HEK293 (cell line): ENCODE results near the gene SLC25A1.

ENCODE experiments used
- GLIS1 ChIP-seq: fragments of 450-650 bp; formaldehyde crosslinking; IDR thresholded peaks from 2 replicates; pipeline ENCODE4 v1.5.1; 2016; ENCODE audit warnings: missing biosample characterization, missing genetic modification characterization
- KLF17 ChIP-seq: fragments of 450-650 bp; formaldehyde crosslinking; IDR thresholded peaks from 2 replicates; pipeline ENCODE4 v1.5.1; 2016; ENCODE audit warnings: missing biosample characterization, missing genetic modification characterization
- MYNN ChIP-seq: fragments of 450-650 bp; formaldehyde crosslinking; IDR thresholded peaks from 2 replicates; pipeline ENCODE4 v1.5.1; 2016; ENCODE audit warnings: missing biosample characterization, missing genetic modification characterization, borderline replicate concordance
- PRDM6 ChIP-seq: fragments of 450-650 bp; formaldehyde crosslinking; IDR thresholded peaks from 2 replicates; pipeline ENCODE4 v1.5.1; 2017; ENCODE audit warnings: missing biosample characterization, missing genetic modification characterization
- REPIN1 ChIP-seq: fragments of 450-650 bp; formaldehyde crosslinking; IDR thresholded peaks from 2 replicates; pipeline ENCODE4 v1.5.1; 2017; ENCODE audit warnings: missing biosample characterization, missing genetic modification characterization, low read depth
- SETDB1 ChIP-seq: IDR thresholded peaks from one replicate; pipeline ENCODE4 v1.6.1; 2017; ENCODE audit warnings: mild to moderate bottlenecking, low read length, moderate library complexity, mixed read lengths; ENCODE audit not compliant: insufficient read length
- TCF7L2 ChIP-seq: IDR thresholded peaks from 2 replicates; pipeline ENCODE4 v1.6.1; 2011; ENCODE audit warnings: low read depth, mild to moderate bottlenecking, inconsistent platforms, low read length, moderate library complexity, borderline replicate concordance
- YY2 ChIP-seq: fragments of 450-650 bp; formaldehyde crosslinking; IDR thresholded peaks from 2 replicates; pipeline ENCODE4 v1.5.1; 2016; ENCODE audit warnings: missing biosample characterization, missing genetic modification characterization
- ZBTB26 ChIP-seq: fragments of 450-650 bp; formaldehyde crosslinking; optimal IDR thresholded peaks from 2 replicates; pipeline ENCODE3; 2016; ENCODE audit warnings: missing biosample characterization, mild to moderate bottlenecking, missing genetic modification characterization
- ZIC2 ChIP-seq: fragments of 450-650 bp; formaldehyde crosslinking; IDR thresholded peaks from 2 replicates; pipeline ENCODE4 v1.5.1; 2016; ENCODE audit warnings: missing biosample characterization, missing genetic modification characterization
- ZNF114 ChIP-seq: fragments of 450-650 bp; formaldehyde crosslinking; IDR thresholded peaks from 2 replicates; pipeline ENCODE4 v1.5.0; 2017; ENCODE audit warnings: missing biosample characterization, missing genetic modification characterization
- ZNF133 ChIP-seq: fragments of 450-650 bp; formaldehyde crosslinking; IDR thresholded peaks from 2 replicates; pipeline ENCODE4 v1.5.1; 2016; ENCODE audit warnings: missing biosample characterization, missing genetic modification characterization
- ZNF175 ChIP-seq: fragments of 450-650 bp; formaldehyde crosslinking; IDR thresholded peaks from 2 replicates; pipeline ENCODE4 v1.5.1; 2016; ENCODE audit warnings: missing biosample characterization, missing genetic modification characterization
- ZNF211 ChIP-seq: fragments of 450-650 bp; formaldehyde crosslinking; IDR thresholded peaks from 2 replicates; pipeline ENCODE4 v1.5.1; 2016; ENCODE audit warnings: low read depth, missing biosample characterization, missing genetic modification characterization
- ZNF223 ChIP-seq: fragments of 450-650 bp; formaldehyde crosslinking; IDR thresholded peaks from 2 replicates; pipeline ENCODE4 v1.5.1; 2016; ENCODE audit warnings: missing biosample characterization, missing genetic modification characterization
- ZNF26 ChIP-seq: fragments of 450-650 bp; formaldehyde crosslinking; IDR thresholded peaks from 2 replicates; pipeline ENCODE4 v1.5.1; 2016; ENCODE audit warnings: missing biosample characterization, missing genetic modification characterization
- ZNF335 ChIP-seq: fragments of 450-650 bp; formaldehyde crosslinking; conservative IDR thresholded peaks from 2 replicates; pipeline ENCODE4 v1.5.1; 2016; ENCODE audit warnings: missing biosample characterization, missing genetic modification characterization
- ZNF391 ChIP-seq: fragments of 450-650 bp; formaldehyde crosslinking; IDR thresholded peaks from 2 replicates; pipeline ENCODE4 v1.5.1; 2016; ENCODE audit warnings: low read depth, missing biosample characterization, missing genetic modification characterization, borderline replicate concordance
- ZNF433 ChIP-seq: fragments of 450-650 bp; formaldehyde crosslinking; IDR thresholded peaks from 2 replicates; pipeline ENCODE4 v1.5.1; 2016; ENCODE audit warnings: missing biosample characterization, missing genetic modification characterization, low read depth
- ZNF449 ChIP-seq: fragments of 450-650 bp; formaldehyde crosslinking; IDR thresholded peaks from 2 replicates; pipeline ENCODE4 v1.5.1; 2017; ENCODE audit warnings: missing biosample characterization, mild to moderate bottlenecking, missing genetic modification characterization, moderate library complexity
- ZNF555 ChIP-seq: fragments of 450-650 bp; formaldehyde crosslinking; conservative IDR thresholded peaks from 2 replicates; pipeline ENCODE4 v1.5.1; 2017; ENCODE audit warnings: missing biosample characterization, mild to moderate bottlenecking, missing genetic modification characterization, inconsistent platforms
- ZNF580 ChIP-seq: fragments of 450-650 bp; formaldehyde crosslinking; IDR thresholded peaks from 2 replicates; pipeline ENCODE4 v1.5.1; 2016; ENCODE audit warnings: missing biosample characterization, missing genetic modification characterization
- ZNF626 ChIP-seq: fragments of 450-650 bp; sonication (Bioruptor Pico); formaldehyde crosslinking; IDR thresholded peaks from 2 replicates; pipeline ENCODE4 v1.5.1; 2018; ENCODE audit warnings: missing biosample characterization, missing genetic modification characterization, inconsistent platforms
- ZNF701 ChIP-seq: fragments of 450-650 bp; formaldehyde crosslinking; IDR thresholded peaks from 2 replicates; pipeline ENCODE4 v1.5.1; 2016; ENCODE audit warnings: missing biosample characterization, missing genetic modification characterization
- ZNF704 ChIP-seq: fragments of 450-650 bp; formaldehyde crosslinking; IDR thresholded peaks from 2 replicates; pipeline ENCODE4 v1.5.1; 2016; ENCODE audit warnings: missing biosample characterization, missing genetic modification characterization
- ZNF747 ChIP-seq: fragments of 450-650 bp; formaldehyde crosslinking; IDR thresholded peaks from 2 replicates; pipeline ENCODE4 v1.5.1; 2016; ENCODE audit warnings: missing biosample characterization, missing genetic modification characterization
- ZNF777 ChIP-seq: fragments of 450-650 bp; formaldehyde crosslinking; IDR thresholded peaks from 2 replicates; pipeline ENCODE4 v1.5.1; 2017; ENCODE audit warnings: missing biosample characterization, missing genetic modification characterization, borderline replicate concordance
- ZNF843 ChIP-seq: fragments of 450-650 bp; formaldehyde crosslinking; IDR thresholded peaks from 2 replicates; pipeline ENCODE4 v1.5.1; 2016; ENCODE audit warnings: missing biosample characterization, missing genetic modification characterization
- ZSCAN16 ChIP-seq: fragments of 450-650 bp; formaldehyde crosslinking; IDR thresholded peaks from 2 replicates; pipeline ENCODE4 v1.5.1; 2016; ENCODE audit warnings: missing biosample characterization, missing genetic modification characterization
- ZSCAN5A ChIP-seq: fragments of 450-650 bp; formaldehyde crosslinking; IDR thresholded peaks from 2 replicates; pipeline ENCODE4 v1.5.1; 2016; ENCODE audit warnings: missing biosample characterization, missing genetic modification characterization

Gene SLC25A1

GRCh38 chr22:19178657-19179496 is at the start of gene SLC25A1 (continued):
- TF ChIP-seq ZSCAN5A (peak; percentile 83; the same call in 1 of the 2 replicates), ZNF555 (tag by site-specific recombination) (no peak), ZNF26 (no peak), ZNF747 (no peak), REPIN1 (tag by site-specific recombination) (no peak), ZSCAN16 (no peak), ZNF704 (tag by site-specific recombination) (no peak), PRDM6 (no peak), KLF17 (tag by site-specific recombination) (peak; percentile 81; the same call in 1 of the 2 replicates), ZNF701 (tag by site-specific recombination) (no peak), ZNF335 (no peak), MYNN (no peak), ZNF580 (no peak), ZNF433 (tag by site-specific recombination) (no peak), ZNF391 (tag by site-specific recombination) (no peak), YY2 (tag by site-specific recombination) (no peak), TCF7L2 (no peak), ZNF114 (tag by site-specific recombination) (no peak), ZNF449 (no peak), ZNF133 (tag by site-specific recombination) (no peak), ZNF777 (no peak), ZIC2 (tag by site-specific recombination) (peak; percentile 73), ZNF211 (no peak), ZBTB26 (tag by site-specific recombination) (peak; percentile 73), SETDB1 (no peak), ZNF175 (tag by site-specific recombination) (no peak), ZNF843 (tag by site-specific recombination) (no peak), ZNF223 (0 out of 2 replicates have a peak, but pooled peaks have one; percentile 8), GLIS1 (tag by site-specific recombination) (peak; percentile 55; the same call in 1 of the 2 replicates), ZNF626 (tag by site-specific recombination) (no peak)
